IMR-90 (cell line): ENCODE measurements around the gene PSMD9.

ENCODE experiments used
- POLR2A ChIP-seq: IDR thresholded peaks from 2 replicates; pipeline ENCODE4 v1.6.1; 2012; ENCODE audit warnings: mild to moderate bottlenecking, low read depth, low read length
- SMC3 ChIP-seq: fragments of 150-350 bp; IDR thresholded peaks from 2 replicates; pipeline ENCODE4 v1.6.1; 2016; ENCODE audit warnings: low read depth, mild to moderate bottlenecking, antibody characterized with exemption, low read length, moderate library complexity
- USF2 ChIP-seq: fragments of 150-350 bp; IDR thresholded peaks from 2 replicates; pipeline ENCODE4 v1.6.1; 2017; ENCODE audit warnings: mild to moderate bottlenecking, antibody characterized with exemption, low read length, low read depth
- TF ChIP-seq, protein P1 (sequence below): conservative IDR thresholded peaks from 2 replicates; pipeline ENCODE4 v1.5.1; 2012; ENCODE audit warnings: mild to moderate bottlenecking, low read depth, low read length, improper control_type of control experiment

GRCh38 chr12:121961195-121961879 is 72.7 kb downstream of the PSMD9 start:
- TF ChIP-seq POLR2A (no peak), USF2 (no peak), SMC3 (no peak)
- TF ChIP-seq, protein P1, sequence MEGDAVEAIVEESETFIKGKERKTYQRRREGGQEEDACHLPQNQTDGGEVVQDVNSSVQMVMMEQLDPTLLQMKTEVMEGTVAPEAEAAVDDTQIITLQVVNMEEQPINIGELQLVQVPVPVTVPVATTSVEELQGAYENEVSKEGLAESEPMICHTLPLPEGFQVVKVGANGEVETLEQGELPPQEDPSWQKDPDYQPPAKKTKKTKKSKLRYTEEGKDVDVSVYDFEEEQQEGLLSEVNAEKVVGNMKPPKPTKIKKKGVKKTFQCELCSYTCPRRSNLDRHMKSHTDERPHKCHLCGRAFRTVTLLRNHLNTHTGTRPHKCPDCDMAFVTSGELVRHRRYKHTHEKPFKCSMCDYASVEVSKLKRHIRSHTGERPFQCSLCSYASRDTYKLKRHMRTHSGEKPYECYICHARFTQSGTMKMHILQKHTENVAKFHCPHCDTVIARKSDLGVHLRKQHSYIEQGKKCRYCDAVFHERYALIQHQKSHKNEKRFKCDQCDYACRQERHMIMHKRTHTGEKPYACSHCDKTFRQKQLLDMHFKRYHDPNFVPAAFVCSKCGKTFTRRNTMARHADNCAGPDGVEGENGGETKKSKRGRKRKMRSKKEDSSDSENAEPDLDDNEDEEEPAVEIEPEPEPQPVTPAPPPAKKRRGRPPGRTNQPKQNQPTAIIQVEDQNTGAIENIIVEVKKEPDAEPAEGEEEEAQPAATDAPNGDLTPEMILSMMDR = no peak
